CD4-positive, alpha-beta T cell (primary cell): ENCODE measurements around the gene C14orf119. TPM values are rescaled to one million over a fixed set of nuclear protein-coding genes. Genes with fewer than 3 reads are reported as not detected.

Source experiments
- ATAC-seq: fragments of 200-7000 bp; cut with Tn5 transposase; one replicate; pipeline ENCODE4 v1.10.0; 2022; ENCODE audit warnings: mild to moderate bottlenecking; ENCODE audit not compliant: poor library complexity
- CTCF ChIA-PET: fragments of 350-600 bp; sonication (Branson Sonifier 250); formaldehyde crosslinking; loops from one replicate; lab custom pipeline; 2021; ENCODE audit warnings: antibody characterized with exemption, inconsistent platforms; lab: Charles Lee
- POLR2A ChIA-PET: fragments of 350-600 bp; sonication (Branson Sonifier 250); formaldehyde crosslinking; loops from one replicate; lab custom pipeline; 2021; ENCODE audit warnings: antibody characterized with exemption, inconsistent platforms; lab: Charles Lee
- DNase-seq, 14 experiments: peaks; one replicate each; pipeline ENCODE4 v3.0.0-alpha.2; 2013 to 2020; ENCODE audit warnings: mixed read lengths in 2 of 14
- H3K27ac ChIP-seq, 2 donors: one replicate each; pipeline versions ENCODE4 v1.5.1 to v1.7.0; 2013; ENCODE audit warnings: low read length in 2 of 2, low read depth in 1 of 2, mild to moderate bottlenecking in 1 of 2
- H3K27me3 ChIP-seq, 2 experiments: 1 replicate in 1 of 2; 2 replicates in 1 of 2; pipeline versions ENCODE4 v1.6.1 to v1.7.0; 2013; ENCODE audit warnings: low read length in 2 of 2, control low read depth in 1 of 2, mild to moderate bottlenecking in 1 of 2, moderate library complexity in 1 of 2; ENCODE audit not compliant: insufficient read depth in 2 of 2, control insufficient read depth in 1 of 2
- H3K36me3 ChIP-seq: one replicate; pipeline ENCODE4 v1.6.1; 2013; ENCODE audit warnings: low read length, control low read depth; ENCODE audit not compliant: insufficient read depth
- H3K4me1 ChIP-seq: one replicate; pipeline ENCODE4 v1.6.1; 2013; ENCODE audit warnings: low read length, control low read depth; ENCODE audit not compliant: insufficient read depth
- H3K4me3 ChIP-seq: one replicate; pipeline ENCODE4 v1.5.1; 2013; ENCODE audit warnings: mild to moderate bottlenecking, low read length, moderate library complexity
- H3K9me3 ChIP-seq, 2 experiments: 1 replicate in 1 of 2; 2 replicates in 1 of 2; pipeline versions ENCODE4 v1.6.1 to v1.7.0; 2013; ENCODE audit warnings: low read length in 2 of 2, mild to moderate bottlenecking in 2 of 2, control low read depth in 1 of 2, moderate library complexity in 1 of 2; ENCODE audit not compliant: control insufficient read depth in 1 of 2, insufficient read depth in 1 of 2
- H3K27ac Mint-ChIP-seq: one replicate; pipeline ENCODE4 v1.8.0; 2020; ENCODE audit warnings: mixed read lengths
- H3K27me3 Mint-ChIP-seq: one replicate; pipeline ENCODE4 v1.8.0; 2021; ENCODE audit warnings: mixed read lengths
- H3K36me3 Mint-ChIP-seq: one replicate; pipeline ENCODE4 v1.8.0; 2021; ENCODE audit warnings: low read depth, mixed read lengths
- H3K4me1 Mint-ChIP-seq: one replicate; pipeline ENCODE4 v1.8.0; 2021; ENCODE audit warnings: low read depth, mixed read lengths
- H3K4me3 Mint-ChIP-seq: one replicate; pipeline ENCODE4 v1.8.0; 2020; ENCODE audit warnings: mild to moderate bottlenecking, mixed read lengths
- H3K9me3 Mint-ChIP-seq: one replicate; pipeline ENCODE4 v1.8.0; 2020; ENCODE audit warnings: mixed read lengths
- CTCF ChIP-seq: fragments of 200-600 bp; IDR thresholded peaks from one replicate; pipeline ENCODE4 v1.8.0; 2022; ENCODE audit warnings: antibody characterized with exemption, mild to moderate bottlenecking
- intact Hi-C, 2 experiments: fragments of 100-400 bp; cut with DNase I in 1 of 2; cut with micrococcal nuclease in 1 of 2; formaldehyde crosslinking; loops; one replicate each; pipeline versions ENCODE4 v1.15.1 to v1.9.0; 2023 to 2025; cut with DNase I, micrococcal nuclease
- total RNA-seq, 174 experiments: library from RNA in 2 of 174; stranded (reverse) in 2 of 174; gene quantifications; one replicate each; pipeline ENCODE4 v1.2.3 and lab custom pipeline; 2021 to 2026

The C14orf119 gene
- total RNA-seq, 2 experiments from 2014 or later, result 3.1 to 3.9 TPM

- H3K4me3 Mint-ChIP-seq, result no peak overlapping the region
- Histone ChIP-seq H3K27me3 (no peaks in the 10 kb centered on the region), H3K27ac (no peak overlapping the region), H3K4me3 (no peak overlapping the region), H3K9me3 (no peaks in the 10 kb centered on the region), H3K4me1 (no peaks in the 10 kb centered on the region), H3K36me3 (peaks cover 95% of the 10 kb centered on the region)
- TF ChIP-seq CTCF, result no peak
- DNase-seq (no peak), ATAC-seq (no peak)
- peaks cover 37% of the 10 kb centered on the region for H3K4me1 Mint-ChIP-seq
- no peaks in the 10 kb centered on the region for H3K27me3 Mint-ChIP-seq
- ChIA-PET CTCF (interaction anchor here (1.3 to 3.4 kb wide), 2 partner anchors 9 to 18 kb away, joined by 6 to 13 read pairs; no protein-coding TSS in a partner anchor), POLR2A (interaction anchor here (0.9 to 1.4 kb wide), 3 partner anchors 8 to 12 kb away, joined by 3 to 4 read pairs (median 4); partner anchors contain the start of gene ACIN1)
- H3K36me3 Mint-ChIP-seq, result peaks cover 84% of the 10 kb centered on the region
- H3K27ac Mint-ChIP-seq, result no peak overlapping the region
- no peaks in the 10 kb centered on the region for H3K9me3 Mint-ChIP-seq
- intact Hi-C loops, result no loop called here
Measured at GRCh38 chr14:23086565-23086964, 8.7 kb upstream of the C14orf119 start.

GRCh38 chr14:23089498-23090253, 5.6 kb upstream of the C14orf119 start:
- DNase-seq (no peak), ATAC-seq (no peak)
- no peak for TF ChIP-seq CTCF
- no peaks in the 10 kb centered on the region for H3K27me3 ChIP-seq
- H3K4me1 ChIP-seq, result peaks cover 12% of the 10 kb centered on the region
- no peaks in the 10 kb centered on the region for H3K27me3 Mint-ChIP-seq
- H3K9me3 ChIP-seq, result no peaks in the 10 kb centered on the region
- H3K27ac Mint-ChIP-seq, result no peak overlapping the region
- H3K36me3 ChIP-seq, result peaks cover 84% of the 10 kb centered on the region
- H3K9me3 Mint-ChIP-seq, result no peaks in the 10 kb centered on the region
- H3K27ac ChIP-seq, result no peak overlapping the region
- H3K4me3 ChIP-seq, result no peak overlapping the region
- peaks cover 51% of the 10 kb centered on the region for H3K4me1 Mint-ChIP-seq
- peaks cover 77% of the 10 kb centered on the region for H3K36me3 Mint-ChIP-seq
- ChIA-PET CTCF (interaction anchor here (1.3 to 2.4 kb wide), 2 partner anchors 10 to 21 kb away, joined by 3 to 8 read pairs; no protein-coding TSS in a partner anchor), POLR2A (no interaction called here)
- H3K4me3 Mint-ChIP-seq, result no peak overlapping the region
- intact Hi-C loops, result loop anchor here (10.0 kb wide), 4 partner anchors 195 to 475 kb away; partner anchors contain the start of genes AP1G2 (in 1 of the 2), HOMEZ (in 1 of the 2), OXA1L (in 1 of the 2) and PABPN1 (in 1 of the 2)

GRCh38 chr14:23090254-23090636, 5.1 kb upstream of the C14orf119 start:
- H3K4me3 ChIP-seq, result no peak overlapping the region
- Mint-ChIP-seq H3K36me3 (peaks cover 72% of the 10 kb centered on the region), H3K4me3 (no peak overlapping the region), H3K9me3 (no peaks in the 10 kb centered on the region), H3K4me1 (peaks cover 49% of the 10 kb centered on the region), H3K27me3 (no peaks in the 10 kb centered on the region), H3K27ac (no peak overlapping the region)
- H3K27me3 ChIP-seq, result no peaks in the 10 kb centered on the region
- no peak overlapping the region for H3K27ac ChIP-seq
- POLR2A ChIA-PET, result no interaction called here
- DNase-seq (no peak), ATAC-seq (no peak)
- CTCF ChIA-PET, result interaction anchor here (1.3 to 2.4 kb wide), 2 partner anchors 9 to 21 kb away, joined by 3 to 8 read pairs; no protein-coding TSS in a partner anchor
- peaks cover 78% of the 10 kb centered on the region for H3K36me3 ChIP-seq
- peaks cover 12% of the 10 kb centered on the region for H3K4me1 ChIP-seq
- intact Hi-C loops, result loop anchor here (10.0 kb wide), 4 partner anchors 195 to 475 kb away; partner anchors contain the start of genes AP1G2 (in 1 of the 2), HOMEZ (in 1 of the 2), OXA1L (in 1 of the 2) and PABPN1 (in 1 of the 2)
- TF ChIP-seq CTCF, result no peak
- no peaks in the 10 kb centered on the region for H3K9me3 ChIP-seq
